Activated CD8-positive, alpha-beta memory T cell treated with anti-CD3 and anti-CD28 coated beads for 1 hour (primary cell): ENCODE measurements around the gene DIMT1.
A peak's percentile ranks its signal among the peaks of the same experiment; 100 is the strongest.

ENCODE experiments used
- DNase-seq, 2 donors: peaks; one replicate each; pipeline ENCODE4 v3.0.0-alpha.2; 2020; ENCODE audit warnings: low read depth in 1 of 2; ENCODE audit errors: extremely low read depth in 1 of 2

The DIMT1 gene

GRCh38 chr5:62403411-62404250 lies at the start of gene DIMT1:
Gene DIMT1 (minus strand): TSS chr5:62403905. CDS start chr5:62403772, 133 bp downstream.
- DNase-seq, result peak; percentile 72 to 82

GRCh38 chr5:62450259-62450658 lies 46.6 kb upstream of the DIMT1 start:
- no peak for DNase-seq

DNA sequence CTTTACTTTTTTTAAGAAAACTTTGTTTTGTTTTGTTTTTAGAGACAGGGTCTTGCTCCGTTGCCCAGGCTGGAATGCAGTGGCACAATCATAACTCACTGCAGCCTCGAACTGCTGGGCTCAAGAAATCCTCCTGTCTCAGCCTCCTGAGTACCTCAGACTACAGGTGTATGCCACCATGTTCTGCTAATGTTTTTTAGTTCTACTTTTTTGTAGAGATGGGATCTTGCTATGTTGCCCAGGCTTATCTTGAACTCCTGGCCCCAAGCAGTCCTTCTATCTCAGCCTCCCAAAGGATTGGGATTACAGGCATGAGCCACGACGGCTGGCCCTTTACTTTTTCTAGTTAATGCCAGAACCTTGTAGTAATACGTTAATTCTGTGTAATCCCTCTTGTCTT lies 44.8 kb upstream of the DIMT1 start:
- DNase-seq, result no peak

GRCh38 chr5:62432621-62433064 lies 28.9 kb upstream of the DIMT1 start:
- no peak for DNase-seq

- DNase-seq, result no peak
These were observed 28.3 kb upstream of the DIMT1 start for GRCh38 chr5:62431735-62432620.

GRCh38 chr5:62424763-62425162 lies 21.1 kb upstream of the DIMT1 start:
- DNase-seq, result no peak

- no peak for DNase-seq
These were observed 17.7 kb upstream of the DIMT1 start for GRCh38 chr5:62421414-62421813.

GRCh38 chr5:62419609-62420008 lies 15.9 kb upstream of the DIMT1 start:
- no peak for DNase-seq

GRCh38 chr5:62418462-62419076 lies 14.9 kb upstream of the DIMT1 start:
- DNase-seq, result no peak

GRCh38 chr5:62413711-62414110 lies 10.0 kb upstream of the DIMT1 start:
- DNase-seq, result no peak

DNA sequence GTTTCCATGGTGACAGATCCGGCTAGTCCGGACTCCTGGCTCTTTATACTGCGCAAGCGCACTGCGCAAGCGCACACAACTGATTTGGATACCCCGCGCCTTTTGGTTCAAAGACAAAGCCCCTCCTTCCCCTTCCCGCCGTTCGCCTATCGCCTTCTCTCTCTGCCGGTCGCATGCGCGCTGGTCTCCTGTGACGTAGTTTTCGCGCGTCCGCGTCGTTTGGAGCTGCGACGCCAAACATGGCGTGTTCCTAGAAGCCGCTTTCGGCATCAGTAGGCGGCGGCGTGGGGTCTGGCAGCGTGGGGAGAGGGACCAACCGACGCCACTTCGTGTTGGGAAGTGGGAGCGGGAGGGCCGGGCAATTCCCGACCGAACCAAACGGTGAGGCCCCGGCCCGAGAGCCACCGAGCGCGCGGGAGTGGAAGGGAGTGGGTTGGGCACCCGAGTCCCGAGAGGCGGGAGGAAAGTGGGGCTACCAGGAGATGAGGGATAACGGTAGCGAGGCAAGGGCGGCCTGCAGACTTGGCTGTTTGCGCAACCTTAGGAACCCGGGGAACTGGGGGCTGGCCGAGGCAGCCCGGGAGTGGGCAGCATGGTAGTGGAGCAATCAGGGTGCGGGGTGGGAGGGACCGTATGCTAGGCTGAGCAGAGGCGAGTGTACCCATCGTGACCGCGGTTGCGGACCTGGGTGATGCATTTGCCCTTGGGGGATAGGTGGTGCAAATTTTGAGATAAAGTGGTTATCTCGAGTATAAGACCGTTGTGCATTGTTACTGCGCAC lies 9.0 kb upstream of the DIMT1 start, which contains the start of gene IPO11:
TSS of gene IPO11 (plus strand) at position 215 of the 781 bp plus-strand sequence. CDS start 24,517 bp downstream, outside the sequence.
- peak; percentile 97 to 98 for DNase-seq

- DNase-seq, result no peak
These were observed 8.3 kb downstream of the DIMT1 start for GRCh38 chr5:62395210-62395950.

DNA sequence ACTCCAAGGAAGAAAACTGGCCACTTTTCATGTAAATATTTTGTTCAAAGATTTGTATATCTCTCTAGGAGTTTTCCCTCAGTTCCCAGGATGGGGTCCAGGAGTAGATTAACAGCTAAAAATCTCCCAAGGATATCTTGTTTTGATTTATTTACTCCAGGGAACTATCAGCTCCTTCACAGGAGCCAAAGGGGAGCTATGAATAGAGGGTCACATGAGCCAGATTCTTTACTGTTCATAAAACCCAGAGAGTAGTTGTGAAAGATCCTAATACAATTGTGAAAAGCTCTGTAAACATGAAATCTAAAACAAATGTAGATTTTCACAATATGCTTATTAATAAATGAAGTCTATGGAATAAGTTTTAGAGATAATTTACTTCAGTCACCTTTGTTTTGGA lies 16.9 kb downstream of the DIMT1 start:
- DNase-seq, result no peak

DNA sequence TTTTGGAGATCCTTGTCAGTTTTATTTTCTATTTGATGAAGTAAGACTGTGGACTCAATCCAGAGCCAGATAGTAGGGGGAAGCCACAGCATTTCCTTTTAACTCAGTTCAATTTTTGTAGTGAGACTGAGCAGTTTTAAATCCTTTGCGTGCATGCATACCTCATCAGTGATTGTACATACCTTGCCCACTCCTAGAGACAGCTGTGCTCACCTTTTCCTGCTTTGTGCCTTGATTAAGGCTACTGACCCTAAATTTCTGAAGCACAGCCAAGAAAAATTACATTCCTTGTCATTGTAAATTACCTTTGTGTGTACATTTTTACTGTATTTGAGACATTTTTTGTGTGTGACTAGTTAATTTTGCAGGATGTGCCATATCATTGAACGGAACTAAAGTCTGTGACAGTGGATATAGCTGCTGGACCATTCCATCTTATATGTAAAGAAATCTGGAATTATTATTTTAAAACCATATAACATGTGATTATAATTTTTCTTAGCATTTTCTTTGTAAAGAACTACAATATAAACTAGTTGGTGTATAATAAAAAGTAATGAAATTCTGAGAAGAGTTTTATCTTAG lies 17.8 kb downstream of the DIMT1 start:
- DNase-seq, result no peak

GRCh38 chr5:62385131-62385530 lies 18.6 kb downstream of the DIMT1 start:
- no peak for DNase-seq

DNA sequence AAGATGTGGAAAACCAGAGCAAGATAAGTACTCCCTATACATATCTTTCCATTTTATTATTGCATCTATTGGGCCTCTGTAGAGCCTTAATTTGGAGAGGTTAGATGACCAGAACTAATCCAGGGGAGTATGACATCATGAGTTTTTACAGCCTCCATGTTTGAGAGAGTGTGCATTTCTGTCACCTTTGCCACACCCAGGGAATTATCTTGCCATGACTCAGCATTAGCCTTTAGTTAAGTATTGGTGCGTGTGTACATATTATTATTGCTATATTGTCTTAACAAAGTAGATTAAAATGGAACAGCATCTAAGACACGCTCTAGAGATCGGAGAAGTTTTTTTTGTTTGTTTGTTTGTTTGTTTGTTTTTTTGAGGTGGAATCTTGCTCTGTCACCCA lies 27.6 kb downstream of the DIMT1 start:
- DNase-seq, result no peak

DNA sequence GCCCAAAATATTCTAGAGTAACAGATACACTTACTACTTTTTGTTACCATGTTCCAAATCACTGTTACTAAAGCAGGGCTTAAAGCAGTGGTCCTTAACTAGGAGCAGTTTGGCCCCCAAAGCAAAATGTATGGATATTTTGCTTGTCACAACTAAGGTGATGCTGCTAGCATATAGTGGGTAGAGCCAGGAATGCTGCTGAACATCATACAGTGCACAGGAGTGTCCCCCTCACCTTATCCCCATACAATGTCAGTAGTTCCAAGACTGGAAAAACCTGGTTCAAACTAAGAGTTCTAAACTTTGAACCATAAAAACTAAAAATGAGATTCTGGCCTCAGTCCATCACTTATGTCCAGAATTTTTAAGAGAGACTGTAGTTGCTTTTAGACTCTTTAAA lies 28.1 kb downstream of the DIMT1 start:
- DNase-seq, result no peak

- no peak for DNase-seq
These were observed 29.6 kb downstream of the DIMT1 start for GRCh38 chr5:62374090-62374489.

DNA sequence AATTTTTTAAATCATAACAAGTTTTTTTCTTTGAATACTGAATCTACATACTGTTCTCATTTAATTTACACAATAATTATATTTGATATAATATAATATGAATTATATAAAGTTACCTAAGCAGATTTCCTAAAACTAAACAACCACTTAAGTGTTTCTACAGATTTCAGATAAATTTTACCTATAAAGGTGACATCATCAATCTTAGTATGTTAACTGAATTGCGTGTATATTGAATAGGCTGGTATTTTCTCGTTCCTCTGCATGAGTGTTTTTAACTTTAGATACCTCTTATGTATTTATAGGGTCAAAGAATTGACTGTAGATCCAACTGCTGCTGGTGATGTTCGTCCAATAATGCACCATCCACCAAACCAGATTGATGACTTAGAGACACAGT lies 30.3 kb downstream of the DIMT1 start:
- DNase-seq, result no peak
